Measurements from ENCODE around the gene PRSS53.

The PRSS53 gene

DNA sequence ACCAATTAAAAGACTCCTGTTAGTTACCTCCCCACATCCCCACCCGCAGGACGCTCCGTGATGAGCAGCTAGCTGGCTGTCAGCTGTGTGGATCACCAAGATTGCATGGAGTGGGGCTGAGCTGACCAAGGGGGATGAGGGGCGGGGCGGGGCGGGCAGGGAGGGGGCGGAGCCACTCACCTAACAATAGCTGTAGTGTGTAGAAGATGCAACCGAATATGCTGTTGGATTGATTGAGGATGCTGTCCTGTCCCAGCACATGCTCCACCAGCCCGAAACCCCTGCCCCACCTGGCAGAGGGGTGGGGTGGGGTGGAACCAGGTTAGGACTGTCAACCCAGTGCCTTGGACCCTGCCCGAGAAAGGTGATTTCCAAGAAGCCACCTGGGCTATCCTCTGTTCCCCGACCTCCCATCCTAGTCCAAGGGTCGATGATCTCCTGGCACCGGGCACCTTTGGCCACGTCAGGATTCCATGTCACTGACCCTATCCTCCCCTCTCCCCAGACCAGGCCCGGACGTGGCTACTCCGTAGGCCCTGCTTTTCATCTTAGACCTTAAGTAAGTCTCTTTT is 4.5 kb upstream of the PRSS53 start:
- TF ChIP-seq, protein P1, sequence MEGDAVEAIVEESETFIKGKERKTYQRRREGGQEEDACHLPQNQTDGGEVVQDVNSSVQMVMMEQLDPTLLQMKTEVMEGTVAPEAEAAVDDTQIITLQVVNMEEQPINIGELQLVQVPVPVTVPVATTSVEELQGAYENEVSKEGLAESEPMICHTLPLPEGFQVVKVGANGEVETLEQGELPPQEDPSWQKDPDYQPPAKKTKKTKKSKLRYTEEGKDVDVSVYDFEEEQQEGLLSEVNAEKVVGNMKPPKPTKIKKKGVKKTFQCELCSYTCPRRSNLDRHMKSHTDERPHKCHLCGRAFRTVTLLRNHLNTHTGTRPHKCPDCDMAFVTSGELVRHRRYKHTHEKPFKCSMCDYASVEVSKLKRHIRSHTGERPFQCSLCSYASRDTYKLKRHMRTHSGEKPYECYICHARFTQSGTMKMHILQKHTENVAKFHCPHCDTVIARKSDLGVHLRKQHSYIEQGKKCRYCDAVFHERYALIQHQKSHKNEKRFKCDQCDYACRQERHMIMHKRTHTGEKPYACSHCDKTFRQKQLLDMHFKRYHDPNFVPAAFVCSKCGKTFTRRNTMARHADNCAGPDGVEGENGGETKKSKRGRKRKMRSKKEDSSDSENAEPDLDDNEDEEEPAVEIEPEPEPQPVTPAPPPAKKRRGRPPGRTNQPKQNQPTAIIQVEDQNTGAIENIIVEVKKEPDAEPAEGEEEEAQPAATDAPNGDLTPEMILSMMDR (IDR thresholded peaks at IDR 0.05; ENCODE audit: control insufficient read depth, extremely low read depth, insufficient read depth) = no peak
- peak overlapping the region; percentile 99 for H3K4me3 ChIP-seq (ENCODE audit: low read depth, low read length)
- no peak for DNase-seq (ENCODE audit: low read depth)

DNA sequence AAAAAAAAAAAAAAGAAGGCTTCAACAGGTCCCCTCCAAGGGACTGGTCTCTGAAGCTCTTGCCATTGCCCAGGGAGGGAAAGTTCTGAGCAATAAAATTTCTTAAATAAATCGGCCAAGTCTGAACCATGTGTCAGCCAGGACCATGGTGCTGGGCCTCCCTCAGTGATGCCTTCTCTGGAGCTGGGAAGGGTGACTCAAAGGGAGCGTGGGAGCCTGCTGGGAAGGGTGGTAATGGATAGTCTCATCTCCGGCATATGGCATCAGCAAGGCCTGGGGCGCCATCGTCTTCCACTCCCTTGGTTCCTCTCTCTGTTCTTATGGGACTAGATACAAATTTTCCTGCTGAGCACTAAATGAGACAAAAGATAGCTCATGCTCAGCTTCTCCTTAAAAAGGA is 3.6 kb upstream of the PRSS53 start:
- H3K4me3 ChIP-seq (ENCODE audit: low read depth, low read length) = no peak overlapping the region
- TF ChIP-seq, protein P1 (IDR thresholded peaks at IDR 0.05; ENCODE audit: control insufficient read depth, extremely low read depth, insufficient read depth) = no peak

DNA sequence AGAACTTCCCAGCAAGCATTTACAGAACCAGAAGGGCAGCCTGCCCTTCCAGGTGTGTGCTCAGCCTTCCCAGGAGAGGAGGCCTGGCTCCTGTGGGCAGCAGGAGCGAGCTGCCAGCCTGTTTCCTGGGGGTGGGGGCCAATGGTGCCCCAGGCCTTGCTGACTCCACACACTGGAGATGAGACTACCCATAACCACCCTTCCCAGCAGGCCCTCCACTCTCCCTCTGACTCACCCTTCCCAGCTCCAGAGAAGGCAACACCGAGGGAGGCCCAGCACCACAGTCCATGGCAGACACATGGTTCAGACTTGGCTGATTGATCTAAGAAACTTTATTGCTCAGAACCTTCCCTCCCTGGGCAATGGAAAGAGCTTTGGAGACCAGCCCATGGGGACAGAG is 1.8 kb upstream of the PRSS53 start:
- no peak overlapping the region for H3K4me3 ChIP-seq (ENCODE audit: low read depth, low read length)
- TF ChIP-seq, protein P1 (IDR thresholded peaks at IDR 0.05; ENCODE audit: control insufficient read depth, extremely low read depth, insufficient read depth) = no peak
- no peak for DNase-seq (ENCODE audit: low read depth)

More for the DNA sequence above, 3.6 kb upstream of the PRSS53 start:
- no peak for DNase-seq (ENCODE audit: low read depth)

DNA sequence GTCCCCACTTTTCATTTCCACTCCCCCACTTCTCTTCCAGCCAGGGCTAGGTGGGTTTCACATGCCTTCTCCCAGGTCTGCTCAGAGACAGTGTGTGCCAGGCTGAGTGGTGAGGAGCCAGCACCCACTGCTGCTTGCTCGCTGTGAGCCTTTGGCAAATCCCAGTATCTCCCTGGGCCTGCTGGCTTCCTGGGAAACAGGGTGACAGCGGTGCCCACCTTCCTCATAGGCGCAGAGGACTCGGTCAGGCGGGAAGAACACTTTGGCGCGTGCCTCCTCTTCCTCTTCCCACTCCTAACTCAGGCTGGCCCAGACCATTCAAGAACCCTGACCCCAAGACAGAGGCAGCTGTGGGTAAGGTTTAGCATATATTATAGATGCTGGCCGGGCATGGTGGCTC is 456 bp upstream of the PRSS53 start:
- TF ChIP-seq, protein P1 (IDR thresholded peaks at IDR 0.05; ENCODE audit: control insufficient read depth, extremely low read depth, insufficient read depth) = no peak
- DNase-seq (ENCODE audit: low read depth) = no peak
- no peak overlapping the region for H3K4me3 ChIP-seq (ENCODE audit: low read depth, low read length)

DNA sequence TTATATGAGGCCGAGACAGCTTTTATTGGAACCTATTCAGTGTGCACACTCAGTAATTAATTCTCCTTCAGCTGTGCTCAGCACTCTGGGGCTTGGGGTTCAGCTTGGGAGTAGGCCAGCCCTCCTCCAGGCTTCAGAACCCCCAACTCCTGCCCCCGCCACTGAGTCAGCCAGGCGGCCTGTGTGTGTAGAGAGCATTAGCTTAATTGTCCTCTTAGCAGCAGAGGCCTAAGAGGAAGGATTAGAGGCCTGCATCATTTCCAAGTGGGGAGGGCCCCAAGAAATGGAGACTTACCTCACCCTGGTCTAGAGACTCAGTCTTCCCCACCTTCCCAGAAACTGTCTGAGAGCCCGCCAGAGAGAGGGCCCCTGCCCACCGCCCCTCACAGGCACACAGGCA is 772 bp downstream of the PRSS53 start:
- DNase-seq (ENCODE audit: low read depth) = no peak
- TF ChIP-seq, protein P1 (IDR thresholded peaks at IDR 0.05; ENCODE audit: control insufficient read depth, extremely low read depth, insufficient read depth) = no peak
- no peak overlapping the region for H3K4me3 ChIP-seq (ENCODE audit: low read depth, low read length)

DNA sequence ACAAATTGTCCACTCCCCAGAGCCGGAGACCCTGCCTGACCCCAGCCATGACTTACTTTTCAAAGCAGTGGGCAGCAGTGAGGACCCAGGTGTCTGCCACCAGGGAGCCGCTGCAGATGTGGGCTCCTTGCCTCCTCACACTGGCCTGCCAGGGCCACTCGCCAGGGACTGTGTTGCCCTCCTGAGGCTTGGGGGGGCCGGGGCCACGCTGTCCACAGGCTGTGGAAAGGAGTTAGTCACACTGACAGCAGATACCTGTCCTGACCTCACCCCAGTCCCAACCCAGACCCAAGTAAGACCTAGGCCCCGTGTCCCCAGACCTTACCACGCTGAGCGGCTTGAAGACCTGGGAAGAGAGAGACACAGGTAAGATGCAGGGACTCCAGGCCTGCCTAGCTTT is 1.3 kb downstream of the PRSS53 start:
- TF ChIP-seq, protein P1 (IDR thresholded peaks at IDR 0.05; ENCODE audit: control insufficient read depth, extremely low read depth, insufficient read depth) = no peak
- no peak for DNase-seq (ENCODE audit: low read depth)
- H3K4me3 ChIP-seq (ENCODE audit: low read depth, low read length) = no peak overlapping the region

DNA sequence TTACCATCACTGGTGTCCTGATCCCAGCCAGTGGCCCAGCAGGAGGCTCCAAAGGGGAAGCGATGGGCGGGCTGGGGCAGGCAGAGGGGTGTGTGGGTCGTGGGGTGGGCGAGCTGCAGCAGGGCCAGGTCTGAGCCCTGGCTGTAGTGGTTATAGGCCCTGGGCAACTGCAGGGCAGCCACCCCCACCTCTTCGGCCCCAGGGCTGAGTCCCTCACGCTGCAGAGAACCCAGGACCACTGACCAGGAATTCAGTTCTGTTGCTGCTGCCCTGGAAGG is 2.2 kb downstream of the PRSS53 start:
- DNase-seq (ENCODE audit: low read depth) = no peak
- no peak overlapping the region for H3K4me3 ChIP-seq (ENCODE audit: low read depth, low read length)
- TF ChIP-seq, protein P1 (IDR thresholded peaks at IDR 0.05; ENCODE audit: control insufficient read depth, extremely low read depth, insufficient read depth) = no peak
